ENCODE results near the gene DENND1B. TPM values are rescaled to one million over a fixed set of nuclear protein-coding genes. Genes with fewer than 3 reads are reported as not detected.
A peak's percentile ranks its signal among the peaks of the same experiment; 100 is the strongest.

DENND1B gene
- total and polyA plus RNA-seq, 9 of the 15 experiments (the other 6 are each of a cell fraction or from before 2014, with no cell fraction given), result 2.1 to 12.1 (median 7.5) TPM

GRCh38 chr1:197774466-197775281 is 606 bp downstream of the DENND1B start (continued):
- TF ChIP-seq PHF20 (IDR thresholded peaks at IDR 0.05; ENCODE audit: partially characterized antibody) (peak; percentile 18), EP400 (IDR thresholded peaks at IDR 0.05) (no peak; the same call in 1 of the 2 replicates), HMGXB4 (CRISPR knock-in tag; IDR thresholded peaks at IDR 0.05) (peak; percentile 80; the same call in 1 of the 2 replicates), SOX6 (IDR thresholded peaks at IDR 0.05) (no peak), SMAD4 (CRISPR knock-in tag; conservative IDR thresholded peaks at IDR 0.05) (0 out of 2 replicates have a peak, but pooled peaks have one; percentile 36), CAMTA2 (CRISPR knock-in tag; conservative IDR thresholded peaks at IDR 0.05) (no peak), PHF8 (IDR thresholded peaks at IDR 0.05; ENCODE audit: borderline replicate concordance, low read length) (peak; percentile 91), RCOR1 (IDR thresholded peaks at IDR 0.05; ENCODE audit: borderline replicate concordance in 1 of 2, low read depth in 2 of 2, low read length in 2 of 2) (0 out of 4 replicates have a peak, but pooled peaks of 1 of the 2 experiments have one; percentile 7), HDAC8 (tag; IDR thresholded peaks at IDR 0.05) (0 out of 2 replicates have a peak, but pooled peaks have one; percentile 20), CCNT2 (IDR thresholded peaks at IDR 0.05; ENCODE audit: borderline replicate concordance, extremely low read depth, insufficient read length, low read depth, low read length) (peak; percentile 53), MGA (IDR thresholded peaks at IDR 0.05) (peak; percentile 45; the same call in 1 of the 2 replicates)
- TF ChIP-seq, protein P1, sequence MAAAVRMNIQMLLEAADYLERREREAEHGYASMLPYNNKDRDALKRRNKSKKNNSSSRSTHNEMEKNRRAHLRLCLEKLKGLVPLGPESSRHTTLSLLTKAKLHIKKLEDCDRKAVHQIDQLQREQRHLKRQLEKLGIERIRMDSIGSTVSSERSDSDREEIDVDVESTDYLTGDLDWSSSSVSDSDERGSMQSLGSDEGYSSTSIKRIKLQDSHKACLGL (CRISPR knock-in tag; IDR thresholded peaks at IDR 0.05; ENCODE audit: borderline replicate concordance, poor library complexity, severe bottlenecking), result no peak
